Endothelial cell of umbilical vein (primary cell): ENCODE measurements around the gene GRK4.

ENCODE experiments used
- EZH2 ChIP-seq: IDR thresholded peaks from 2 replicates; pipeline ENCODE4 v1.6.1; 2012; ENCODE audit warnings: borderline replicate concordance, low read depth, mild to moderate bottlenecking, moderate library complexity, low read length, inconsistent platforms; ENCODE audit not compliant: severe bottlenecking
- GATA2 ChIP-seq: IDR thresholded peaks from 2 replicates; pipeline ENCODE4 v1.7.0; 2011; ENCODE audit warnings: low read depth, mild to moderate bottlenecking, moderate library complexity, mixed read lengths, low read length; ENCODE audit not compliant: insufficient read length, insufficient read depth
- MYC ChIP-seq: IDR thresholded peaks from one replicate; pipeline ENCODE4 v1.6.1; 2011; ENCODE audit warnings: mild to moderate bottlenecking, low read depth, low read length
- POLR2A ChIP-seq: IDR thresholded peaks from 2 replicates; pipeline ENCODE4 v1.6.1; 2012; ENCODE audit warnings: low read depth, mild to moderate bottlenecking, control low read depth, low read length
- POLR2AphosphoS5 ChIP-seq: IDR thresholded peaks from 2 replicates; pipeline ENCODE4 v1.6.1; 2012; ENCODE audit warnings: low read depth, mild to moderate bottlenecking, control low read depth, low read length, moderate library complexity; ENCODE audit not compliant: insufficient read depth
- TF ChIP-seq, protein P1 (sequence below), 2 donors: IDR thresholded peaks; 1 replicate in 1 of 2; 2 replicates in 1 of 2; pipeline ENCODE4 v1.5.1; 2011; ENCODE audit warnings: low read length in 2 of 2, mild to moderate bottlenecking in 2 of 2, moderate library complexity in 2 of 2, control low read depth in 1 of 2, inconsistent platforms in 1 of 2, low read depth in 1 of 2; ENCODE audit not compliant: insufficient read depth in 1 of 2; ENCODE audit errors: extremely low read depth in 1 of 2

DNA sequence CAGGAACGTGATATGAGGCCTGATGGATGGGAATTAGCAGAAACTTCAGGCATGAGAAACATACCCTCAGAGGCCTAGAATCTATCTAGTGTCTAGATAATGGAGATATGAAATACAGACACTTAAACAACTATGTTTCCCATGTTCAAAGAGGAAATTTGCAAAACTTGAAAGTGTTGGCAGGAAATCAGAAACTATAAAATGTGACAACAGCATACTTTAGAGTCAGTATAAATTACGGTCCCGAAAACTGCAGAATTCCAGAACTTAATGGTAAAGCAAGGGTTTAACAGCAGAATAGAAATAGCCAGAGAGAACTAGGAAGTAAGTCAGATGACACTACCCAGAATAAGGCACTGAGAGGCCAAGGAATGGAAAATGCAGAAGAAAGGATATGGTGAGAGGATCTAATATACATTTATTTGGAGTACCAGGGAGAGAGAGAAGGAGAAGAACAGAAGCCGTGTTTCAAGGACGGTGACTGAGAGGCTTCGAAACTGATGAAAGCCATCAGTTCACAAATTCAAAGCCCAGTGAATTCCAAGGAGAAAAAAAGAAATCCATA, 103.5 kb downstream of the GRK4 start:
- TF ChIP-seq, protein P1, sequence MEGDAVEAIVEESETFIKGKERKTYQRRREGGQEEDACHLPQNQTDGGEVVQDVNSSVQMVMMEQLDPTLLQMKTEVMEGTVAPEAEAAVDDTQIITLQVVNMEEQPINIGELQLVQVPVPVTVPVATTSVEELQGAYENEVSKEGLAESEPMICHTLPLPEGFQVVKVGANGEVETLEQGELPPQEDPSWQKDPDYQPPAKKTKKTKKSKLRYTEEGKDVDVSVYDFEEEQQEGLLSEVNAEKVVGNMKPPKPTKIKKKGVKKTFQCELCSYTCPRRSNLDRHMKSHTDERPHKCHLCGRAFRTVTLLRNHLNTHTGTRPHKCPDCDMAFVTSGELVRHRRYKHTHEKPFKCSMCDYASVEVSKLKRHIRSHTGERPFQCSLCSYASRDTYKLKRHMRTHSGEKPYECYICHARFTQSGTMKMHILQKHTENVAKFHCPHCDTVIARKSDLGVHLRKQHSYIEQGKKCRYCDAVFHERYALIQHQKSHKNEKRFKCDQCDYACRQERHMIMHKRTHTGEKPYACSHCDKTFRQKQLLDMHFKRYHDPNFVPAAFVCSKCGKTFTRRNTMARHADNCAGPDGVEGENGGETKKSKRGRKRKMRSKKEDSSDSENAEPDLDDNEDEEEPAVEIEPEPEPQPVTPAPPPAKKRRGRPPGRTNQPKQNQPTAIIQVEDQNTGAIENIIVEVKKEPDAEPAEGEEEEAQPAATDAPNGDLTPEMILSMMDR (IDR thresholded peaks at IDR 0.05; ENCODE audit: extremely low read depth in 1 of 2, insufficient read depth in 1 of 2, low read depth in 1 of 2, low read length in 2 of 2) = no peak
- TF ChIP-seq POLR2A (no peak), POLR2AphosphoS5 (no peak), EZH2 (no peak), GATA2 (no peak), MYC (no peak)
